ENCODE measurements around the gene GATB.

GATB gene

GRCh38 chr4:151678048-151678872 is 82.5 kb downstream of the GATB start:
- DNase-seq (ENCODE audit: low read depth, low spot score): no peak
- no peak overlapping the region for H3K27ac ChIP-seq

- DNase-seq (ENCODE audit: low read depth, low spot score): no peak
- no peak overlapping the region for H3K27ac ChIP-seq
Observed at GRCh38 chr4:151677193-151677592, 83.6 kb downstream of the GATB start.

GRCh38 chr4:151676301-151676700 is 84.5 kb downstream of the GATB start:
- peak; percentile 73 for DNase-seq (ENCODE audit: low read depth, low spot score)
- no peak overlapping the region for H3K27ac ChIP-seq

- DNase-seq (ENCODE audit: low read depth, low spot score): no peak
- H3K27ac ChIP-seq: no peak overlapping the region
Observed at GRCh38 chr4:151675411-151675971, 85.3 kb downstream of the GATB start.

- H3K27ac ChIP-seq: no peak overlapping the region
- DNase-seq (ENCODE audit: low read depth, low spot score): peak; percentile 49
Observed at GRCh38 chr4:151674804-151675391, 85.9 kb downstream of the GATB start.

GRCh38 chr4:151673908-151674520 is 86.8 kb downstream of the GATB start:
- H3K27ac ChIP-seq: no peak overlapping the region
- DNase-seq (ENCODE audit: low read depth, low spot score): no peak

- no peak for DNase-seq (ENCODE audit: low read depth, low spot score)
- H3K27ac ChIP-seq: no peak overlapping the region
Observed at GRCh38 chr4:151672996-151673395, 87.8 kb downstream of the GATB start.

- H3K27ac ChIP-seq: no peak overlapping the region
- no peak for DNase-seq (ENCODE audit: low read depth, low spot score)
Observed at GRCh38 chr4:151671541-151672059, 89.2 kb downstream of the GATB start.

- no peak for DNase-seq (ENCODE audit: low read depth, low spot score)
- H3K27ac ChIP-seq: no peak overlapping the region
Observed at GRCh38 chr4:151670843-151671242, 90.0 kb downstream of the GATB start.

- no peak overlapping the region for H3K27ac ChIP-seq
- no peak for DNase-seq (ENCODE audit: low read depth, low spot score)
Observed at GRCh38 chr4:151669990-151670389, 90.8 kb downstream of the GATB start.

- H3K27ac ChIP-seq: peak overlapping the region; percentile 54
- DNase-seq (ENCODE audit: low read depth, low spot score): peak; percentile 55
Observed at GRCh38 chr4:151668689-151669402, 92.0 kb downstream of the GATB start.

GRCh38 chr4:151667666-151668065 is 93.1 kb downstream of the GATB start:
- DNase-seq (ENCODE audit: low read depth, low spot score): no peak
- H3K27ac ChIP-seq: no peak overlapping the region

GRCh38 chr4:151667048-151667447 is 93.8 kb downstream of the GATB start:
- H3K27ac ChIP-seq: no peak overlapping the region
- DNase-seq (ENCODE audit: low read depth, low spot score): no peak

- DNase-seq (ENCODE audit: low read depth, low spot score): no peak
- H3K27ac ChIP-seq: no peak overlapping the region
Observed at GRCh38 chr4:151666501-151666900, 94.3 kb downstream of the GATB start.

- no peak overlapping the region for H3K27ac ChIP-seq
Observed at GRCh38 chr4:151665785-151666127, 95.1 kb downstream of the GATB start.

GRCh38 chr4:151665022-151665784 is 95.6 kb downstream of the GATB start:
- DNase-seq (ENCODE audit: low read depth, low spot score): no peak

More at GRCh38 chr4:151665785-151666127, 95.1 kb downstream of the GATB start:
- no peak for DNase-seq (ENCODE audit: low read depth, low spot score)

GRCh38 chr4:151664289-151664688 is 96.5 kb downstream of the GATB start:
- H3K27ac ChIP-seq: no peak overlapping the region
- no peak for DNase-seq (ENCODE audit: low read depth, low spot score)

More at GRCh38 chr4:151665022-151665784, 95.6 kb downstream of the GATB start:
- H3K27ac ChIP-seq: no peak overlapping the region

- no peak for DNase-seq (ENCODE audit: low read depth, low spot score)
- H3K27ac ChIP-seq: no peak overlapping the region
Observed at GRCh38 chr4:151663109-151663508, 97.7 kb downstream of the GATB start.

GRCh38 chr4:151661873-151662272 is 98.9 kb downstream of the GATB start:
- no peak overlapping the region for H3K27ac ChIP-seq
- no peak for DNase-seq (ENCODE audit: low read depth, low spot score)

GRCh38 chr4:151660676-151661075 is 100.1 kb downstream of the GATB start:
- H3K27ac ChIP-seq: no peak overlapping the region
- DNase-seq (ENCODE audit: low read depth, low spot score): no peak

All from epithelial cell of prostate (primary cell).